HPDE6-E6E7 (cell line): Measurements from ENCODE around the gene SRSF5.

Experiments used
- DNase-seq: peaks from one replicate; pipeline ENCODE4 v3.0.0; 2011; ENCODE audit warnings: missing footprints; ENCODE audit errors: extremely low spot score

Gene SRSF5

GRCh38 chr14:69770559-69770958, 3.6 kb downstream of the SRSF5 start:
- no peak for DNase-seq

DNA sequence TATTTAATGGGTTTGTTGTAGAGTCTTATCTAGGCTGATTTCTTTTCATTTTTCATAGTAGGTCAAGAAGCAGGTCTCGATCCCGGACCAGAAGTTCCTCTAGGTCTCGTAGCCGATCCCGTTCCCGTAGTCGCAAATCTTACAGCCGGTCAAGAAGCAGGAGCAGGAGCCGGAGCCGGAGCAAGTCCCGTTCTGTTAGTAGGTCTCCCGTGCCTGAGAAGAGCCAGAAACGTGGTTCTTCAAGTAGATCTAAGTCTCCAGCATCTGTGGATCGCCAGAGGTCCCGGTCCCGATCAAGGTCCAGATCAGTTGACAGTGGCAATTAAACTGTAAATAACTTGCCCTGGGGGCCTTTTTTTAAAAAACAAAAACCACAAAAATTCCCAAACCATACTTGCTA, 4.2 kb downstream of the SRSF5 start:
- no peak for DNase-seq

GRCh38 chr14:69772082-69773017, 5.4 kb downstream of the SRSF5 start:
- DNase-seq: no peak

DNA sequence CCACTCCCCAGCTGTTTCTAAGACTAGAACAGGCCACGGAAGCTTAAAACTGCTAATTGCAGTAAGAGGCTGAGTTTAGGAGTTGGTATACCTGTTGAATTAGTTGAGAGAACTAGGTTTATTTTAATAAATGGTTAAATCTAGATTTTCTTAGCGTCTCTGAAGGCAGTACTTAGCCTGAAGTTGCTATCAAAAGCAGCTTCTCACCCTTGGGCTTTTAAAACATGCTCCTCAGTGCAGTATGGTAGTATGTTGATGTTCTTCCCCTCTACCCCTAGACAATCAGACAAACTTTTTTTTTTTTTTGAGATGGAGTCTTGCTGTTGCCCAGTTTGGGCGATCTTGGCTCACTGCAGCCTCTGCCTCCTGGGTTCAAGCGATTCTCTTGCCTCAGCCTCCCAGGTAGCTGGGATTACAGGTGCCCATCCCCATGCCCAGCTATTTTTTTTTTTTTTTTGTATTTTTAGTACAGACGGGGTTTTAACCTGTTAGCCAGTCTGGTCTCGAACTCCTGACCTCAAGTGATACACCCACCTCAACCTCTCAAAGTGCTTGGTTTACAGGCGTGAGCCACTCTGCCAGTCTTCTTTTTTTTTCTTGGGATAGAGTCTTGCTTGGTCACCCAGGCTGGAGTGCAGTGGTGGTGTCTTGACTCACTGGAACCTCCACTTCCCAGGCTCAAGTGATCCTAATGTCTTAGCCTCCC, 6.8 kb downstream of the SRSF5 start:
- DNase-seq: no peak

DNA sequence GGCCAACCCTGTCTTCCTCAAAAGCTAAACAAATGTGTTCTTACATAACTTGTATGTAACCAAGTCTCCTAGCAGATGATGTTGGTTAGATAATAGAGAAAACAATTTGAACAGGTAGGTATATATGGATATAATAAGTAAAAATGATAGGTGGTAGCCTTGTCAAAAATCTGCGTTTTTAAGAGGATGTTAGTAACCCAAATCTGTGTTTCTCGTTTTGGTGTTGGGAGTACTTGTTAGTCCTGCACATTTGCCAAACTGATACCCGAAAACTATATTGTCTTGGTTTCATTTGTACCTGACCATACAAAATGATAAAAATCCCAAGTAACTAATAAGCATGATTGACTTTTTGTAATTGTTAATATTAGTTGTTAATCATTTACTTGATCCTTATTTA, 8.1 kb downstream of the SRSF5 start:
- no peak for DNase-seq

DNA sequence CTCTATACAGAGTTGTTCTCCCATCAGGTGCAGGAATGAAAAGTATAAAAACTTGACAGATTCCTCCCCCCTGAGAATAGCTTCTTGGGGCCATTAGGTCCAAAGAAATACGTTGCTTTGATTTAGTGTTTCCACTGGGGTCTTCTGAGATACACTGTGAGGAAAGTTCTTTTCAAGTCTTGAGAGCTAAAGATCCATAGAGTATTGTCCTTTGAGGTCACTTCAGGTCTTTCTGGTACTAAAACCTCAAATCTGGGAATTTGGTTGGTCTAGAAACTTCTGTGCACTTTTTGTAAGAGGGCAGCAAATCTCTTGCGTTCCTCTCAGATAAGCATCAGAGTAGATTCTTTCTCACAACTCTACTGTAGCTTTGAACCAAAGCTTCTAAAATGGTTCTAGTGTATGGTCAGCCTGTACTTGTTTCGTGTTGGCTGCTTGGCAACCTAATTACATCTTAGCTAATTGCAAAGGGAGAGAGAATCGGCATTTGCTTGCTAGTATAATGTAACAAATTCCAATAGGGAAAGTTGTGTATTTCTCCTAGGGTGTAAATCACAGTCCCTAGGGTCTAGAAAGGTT, 10.0 kb downstream of the SRSF5 start:
- DNase-seq: no peak

DNA sequence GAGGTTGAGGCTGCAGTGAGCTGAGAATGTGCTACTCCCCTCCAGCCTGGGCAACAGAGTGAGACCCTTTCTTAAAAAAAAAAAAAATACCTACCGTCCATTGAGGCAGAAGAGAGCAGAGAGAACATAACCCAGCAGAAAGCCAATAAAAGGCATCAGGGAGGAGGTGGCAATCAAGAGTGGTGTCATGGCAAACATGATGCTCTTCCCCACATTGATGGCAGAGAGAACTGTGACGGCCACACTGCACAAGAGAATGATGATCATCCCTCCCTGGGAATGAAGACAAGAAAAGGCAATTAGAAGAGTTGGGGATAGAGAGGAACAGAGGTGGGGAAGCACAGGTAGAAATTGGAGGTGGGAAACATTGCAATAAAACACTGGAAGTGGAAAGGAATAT, 12.1 kb downstream of the SRSF5 start:
- DNase-seq: no peak

GRCh38 chr14:69780092-69780491, 13.2 kb downstream of the SRSF5 start:
- no peak for DNase-seq

DNA sequence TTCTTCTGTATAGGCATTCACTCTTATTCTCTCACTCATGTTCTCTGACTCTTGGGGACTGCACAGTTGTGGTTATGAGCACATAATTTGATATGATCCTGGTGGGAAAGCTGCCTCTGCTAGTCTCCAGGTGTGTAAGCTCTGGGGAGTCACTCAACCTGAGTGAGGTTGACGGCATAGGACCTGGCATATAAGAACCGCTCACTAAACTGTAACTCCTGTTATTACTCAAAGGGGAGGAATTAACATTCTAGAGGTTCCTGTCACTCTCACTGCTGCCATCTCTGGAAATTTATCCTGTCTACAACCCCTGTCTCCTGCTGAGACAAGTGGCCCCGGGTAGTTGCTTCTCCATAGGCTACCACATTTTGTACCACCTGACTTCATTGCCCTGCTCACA, 14.0 kb downstream of the SRSF5 start:
- DNase-seq: no peak

DNA sequence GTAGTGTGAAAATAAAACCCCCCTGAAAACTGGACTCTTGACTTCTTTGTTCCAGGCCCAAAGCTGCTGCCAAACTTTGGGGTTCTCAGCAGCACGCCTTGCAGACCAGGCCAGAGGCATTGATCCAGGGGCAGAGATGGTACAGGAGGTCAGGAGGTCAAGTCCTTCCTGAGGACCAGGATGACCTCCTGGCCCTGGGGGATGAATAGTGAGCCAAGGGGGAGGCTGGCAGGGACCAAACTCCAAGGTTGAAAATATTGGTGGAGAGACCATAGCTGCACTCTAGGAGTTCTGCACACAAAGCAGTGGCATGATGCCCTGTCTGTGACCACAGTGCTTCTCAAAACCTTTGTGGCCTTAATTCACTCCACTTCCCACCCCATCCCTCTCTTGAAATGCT, 18.0 kb downstream of the SRSF5 start:
- DNase-seq: no peak

- no peak for DNase-seq
Observed at GRCh38 chr14:69786603-69787002, 19.7 kb downstream of the SRSF5 start.

DNA sequence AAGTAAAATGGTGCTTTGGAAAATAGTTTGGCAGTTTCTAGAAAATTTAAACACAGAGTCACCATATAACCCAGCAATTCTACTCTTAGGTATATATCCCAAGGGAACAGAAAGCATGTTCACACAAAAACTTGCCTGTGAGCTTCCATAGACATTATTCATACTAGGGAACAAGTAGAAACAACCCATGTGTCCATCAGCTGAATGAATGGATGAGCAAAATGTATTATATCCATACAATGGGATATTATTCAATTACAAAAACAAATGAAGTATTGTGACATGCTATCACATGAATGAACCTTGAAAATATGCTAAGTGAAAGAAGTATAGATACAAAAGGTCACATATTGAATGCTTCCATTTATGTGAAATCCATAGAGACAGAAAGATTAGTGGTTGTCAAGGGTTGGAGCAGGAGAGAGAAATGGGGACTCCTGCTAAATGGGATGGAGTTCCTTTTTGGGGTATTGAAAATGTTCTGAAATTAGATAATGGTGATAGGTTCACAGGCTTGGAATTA, 22.2 kb downstream of the SRSF5 start:
- peak; percentile 50 for DNase-seq

DNA sequence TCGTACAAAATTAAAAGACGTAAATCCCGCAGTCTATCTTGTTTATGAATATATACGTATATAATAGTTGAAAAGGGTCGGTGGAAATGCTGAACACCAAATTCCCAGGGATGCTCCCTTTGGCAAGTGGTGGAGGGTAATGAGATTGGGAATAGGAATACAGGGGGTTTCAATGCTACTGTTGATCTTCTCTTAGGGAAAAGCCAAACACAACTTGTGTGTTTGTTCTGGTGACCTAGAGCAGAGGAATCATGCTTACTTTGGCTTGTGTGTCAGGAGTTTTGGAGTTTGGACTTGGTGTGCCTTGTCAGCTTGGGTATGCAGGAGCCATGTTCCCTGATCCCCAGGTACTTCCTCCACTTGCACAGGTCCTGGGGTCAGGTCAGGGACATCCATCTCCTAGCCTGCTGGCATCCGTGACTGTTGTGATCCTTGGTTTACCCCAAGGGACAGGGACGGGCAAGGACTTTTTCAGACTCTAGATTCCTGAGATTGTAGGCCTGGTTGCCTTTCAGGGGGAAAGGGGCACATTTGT, 26.0 kb downstream of the SRSF5 start:
- no peak for DNase-seq

DNA sequence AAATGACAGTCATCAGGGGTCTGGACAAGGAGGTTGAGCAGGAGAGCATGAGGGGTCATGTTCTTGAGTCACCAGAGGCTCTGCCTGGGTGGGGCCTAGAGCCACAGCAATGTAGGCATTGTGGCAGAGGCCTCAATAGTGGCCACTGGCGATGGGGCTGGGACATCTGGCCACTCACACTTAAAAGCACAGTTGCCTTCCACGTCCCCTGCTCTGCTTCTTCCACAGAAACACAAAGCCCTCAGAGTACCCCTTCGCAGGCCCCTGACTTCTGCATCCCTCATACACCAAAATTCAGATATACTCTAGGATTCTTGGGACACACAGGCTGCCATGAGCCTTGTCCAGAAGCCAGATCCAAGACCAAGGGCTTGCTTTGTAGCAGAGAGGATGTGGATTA, 27.8 kb downstream of the SRSF5 start:
- no peak for DNase-seq

DNA sequence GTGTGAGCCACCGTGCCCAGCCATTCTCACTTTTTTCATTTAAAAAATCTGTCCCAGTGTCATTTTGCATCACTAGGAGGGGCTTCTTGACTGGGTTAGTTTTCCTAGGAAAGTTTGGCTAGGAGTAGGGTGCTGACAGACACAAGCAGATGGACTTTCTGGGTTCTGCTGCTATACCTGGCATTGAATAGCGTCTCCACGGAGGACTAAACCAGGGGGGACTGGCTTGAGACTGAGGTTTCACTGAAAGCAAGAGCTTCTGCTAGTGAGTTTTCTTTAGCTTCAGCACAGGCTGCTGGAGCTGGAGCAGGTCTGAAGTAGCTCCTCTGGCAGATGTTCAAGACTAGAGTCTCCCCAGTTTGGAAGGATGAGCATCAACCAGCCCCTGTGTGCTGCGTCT, 28.7 kb downstream of the SRSF5 start:
- DNase-seq: no peak

DNA sequence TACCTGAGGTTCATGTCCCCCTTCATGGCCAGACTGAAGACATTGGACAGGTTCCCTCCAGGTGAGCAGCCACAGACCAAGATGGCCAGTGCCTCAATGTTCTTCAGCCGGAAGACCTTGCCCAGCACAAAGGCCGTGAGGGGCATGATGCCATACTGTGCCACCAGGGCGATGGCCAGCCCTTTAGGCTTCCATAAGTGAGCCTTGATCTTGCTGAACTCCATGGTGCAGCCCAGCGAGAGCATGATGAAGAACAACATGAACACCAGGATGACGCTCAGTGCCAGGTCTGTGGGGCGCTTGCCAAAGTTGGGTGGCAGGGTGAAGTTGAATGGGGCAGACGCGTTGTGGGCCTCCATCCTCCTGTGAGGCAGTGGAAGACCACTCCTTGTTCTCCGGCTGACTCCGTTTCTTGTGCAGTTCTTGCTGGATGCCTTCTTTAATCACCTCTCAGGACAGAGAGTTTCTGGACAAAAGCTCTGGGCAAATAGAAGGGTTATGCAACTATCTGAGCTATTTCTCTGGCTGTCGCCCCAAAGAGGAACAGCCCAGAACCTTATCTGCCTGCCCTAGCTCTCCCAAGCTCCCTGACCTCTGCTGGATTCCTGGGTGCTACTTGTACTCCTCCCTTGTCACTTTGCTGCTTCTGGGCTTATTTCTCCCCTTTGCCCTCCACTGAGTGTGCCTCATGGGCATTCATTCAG, 30.0 kb downstream of the SRSF5 start, which contains the start of gene SLC10A1:
TSS of gene SLC10A1 (minus strand) at position 445 of the 704 bp plus-strand sequence. CDS start at position 359, 86 bp downstream.
- DNase-seq: no peak

- DNase-seq: no peak
Observed at GRCh38 chr14:69797573-69798338, 30.8 kb downstream of the SRSF5 start.

DNA sequence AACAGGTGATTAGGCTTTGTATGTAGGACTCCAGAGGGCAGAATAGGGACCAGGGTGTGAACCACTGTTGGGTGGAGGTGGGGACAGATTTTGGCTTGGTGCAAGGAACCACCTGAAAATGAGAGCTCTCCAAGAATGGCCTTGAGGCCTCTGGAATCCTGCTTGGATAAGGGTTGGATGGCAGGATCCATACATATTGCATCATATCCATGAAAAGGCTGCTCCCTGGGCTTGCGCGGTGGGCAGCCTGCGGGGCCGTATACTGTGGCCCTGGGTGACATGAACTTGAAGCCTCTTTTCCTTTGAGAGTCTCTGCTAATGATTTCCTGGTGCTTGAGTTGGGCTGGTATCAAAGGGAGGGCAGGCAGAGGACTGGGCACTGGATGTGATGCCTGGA, 31.4 kb downstream of the SRSF5 start:
- no peak for DNase-seq

DNA sequence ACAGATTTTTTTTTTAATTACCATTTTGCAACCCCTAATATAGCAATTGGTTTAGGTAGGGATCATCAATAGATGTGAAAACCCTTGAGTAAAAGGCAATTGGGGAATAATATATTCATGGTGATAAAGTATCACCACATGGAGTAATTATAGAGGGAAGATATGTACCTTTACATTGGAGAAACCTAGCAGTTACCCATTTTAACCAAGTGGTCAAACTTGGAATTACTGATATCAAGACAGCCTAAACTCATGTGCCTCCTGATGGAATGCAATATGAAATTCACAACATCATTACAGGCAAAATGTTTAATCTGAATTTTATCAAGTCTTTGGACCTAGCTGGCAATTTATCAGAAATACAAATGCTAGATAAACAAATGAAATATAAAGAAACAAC, 36.8 kb downstream of the SRSF5 start:
- no peak for DNase-seq

DNA sequence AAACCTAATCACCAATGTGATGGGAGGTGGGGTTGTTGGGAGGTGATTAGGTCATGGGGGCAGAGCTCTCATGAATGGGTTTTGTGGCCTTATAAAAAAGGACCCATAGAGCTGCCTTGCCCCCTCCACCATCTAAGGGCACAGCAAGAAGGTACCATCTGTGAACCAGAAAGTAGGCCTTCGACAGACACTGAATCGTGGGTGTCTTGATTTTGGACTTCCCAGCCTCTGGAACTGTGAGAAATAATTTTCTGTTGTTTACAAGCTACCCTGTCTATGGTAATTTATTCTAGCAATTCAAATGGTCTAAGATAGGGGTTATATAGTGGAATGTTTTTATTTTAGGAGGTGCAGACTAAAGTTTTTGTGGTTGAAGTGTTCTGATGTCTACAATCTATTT, 38.0 kb downstream of the SRSF5 start:
- DNase-seq: no peak

- DNase-seq: no peak
Observed at GRCh38 chr14:69807192-69807591, 40.2 kb downstream of the SRSF5 start.
